ENCODE measurements around the gene CCDC9B.

Gene CCDC9B

GRCh38 chr15:40281801-40282146, 59.0 kb downstream of the CCDC9B start:
- DNase-seq (ENCODE audit: extremely low spot score, insufficient read length, low read depth) (no peak), FAIRE-seq (no peak)
